Keratinocyte (primary cell): Measurements from ENCODE around the gene PTPRN2. TPM values are rescaled to one million over a fixed set of nuclear protein-coding genes. Genes with fewer than 3 reads are reported as not detected.

Source experiments
- DNase-seq: peaks from one replicate; pipeline ENCODE4 v3.0.0-alpha.2; 2011; ENCODE audit warnings: low read depth, missing footprints, low spot score
- FAIRE-seq: peaks from 2 replicates; lab custom pipeline; 2011; peaks lifted over from hg19 to GRCh38; lab: Jason Lieb, UNC
- H2AFZ ChIP-seq: 2 replicates; pipeline ENCODE4 v1.6.0; 2012; ENCODE audit warnings: low read length, control low read depth, inconsistent platforms; ENCODE audit not compliant: control insufficient read depth
- H3K27ac ChIP-seq: 2 replicates; pipeline ENCODE4 v1.5.1; 2011; ENCODE audit warnings: low read length; ENCODE audit not compliant: control insufficient read depth, insufficient read depth
- H3K27me3 ChIP-seq: 3 replicates; pipeline ENCODE4 v1.6.0; 2011; ENCODE audit warnings: low read length; ENCODE audit not compliant: control insufficient read depth, insufficient read depth; ENCODE audit errors: extremely low read depth
- H3K36me3 ChIP-seq, 2 experiments: 2 replicates in 1 of 2; 3 replicates in 1 of 2; pipeline ENCODE4 v1.5.1; 2011; ENCODE audit warnings: low read length in 2 of 2, mild to moderate bottlenecking in 1 of 2; ENCODE audit not compliant: control insufficient read depth in 2 of 2, insufficient read depth in 2 of 2; ENCODE audit errors: extremely low read depth in 1 of 2
- H3K4me1 ChIP-seq: 3 replicates; pipeline ENCODE4 v1.5.1; 2011; ENCODE audit warnings: low read length; ENCODE audit not compliant: control insufficient read depth, insufficient read depth; ENCODE audit errors: extremely low read depth
- H3K4me2 ChIP-seq: 3 replicates; pipeline ENCODE4 v1.6.0; 2011; ENCODE audit warnings: low read depth, low read length; ENCODE audit not compliant: control insufficient read depth, insufficient read depth; ENCODE audit errors: extremely low read depth
- H3K4me3 ChIP-seq, 3 experiments: fragments of 200-600 bp in 1 of 3; sonication (generic) in 1 of 3; 2 replicates in 2 of 3; 3 replicates in 1 of 3; pipeline ENCODE4 v1.5.1; 2011 to 2016; ENCODE audit warnings: low read length in 3 of 3, mild to moderate bottlenecking in 3 of 3, control low read depth in 2 of 3, inconsistent platforms in 1 of 3, low read depth in 1 of 3, mixed read lengths in 1 of 3, mixed run types in 1 of 3, moderate library complexity in 1 of 3; ENCODE audit not compliant: control insufficient read depth in 2 of 3, insufficient read depth in 2 of 3; ENCODE audit errors: extremely low read depth in 1 of 3
- H3K79me2 ChIP-seq: 2 replicates; pipeline ENCODE4 v1.6.0; 2012; ENCODE audit warnings: low read length; ENCODE audit not compliant: control insufficient read depth, insufficient read depth
- H3K9ac ChIP-seq: 3 replicates; pipeline ENCODE4 v1.6.0; 2011; ENCODE audit warnings: low read length; ENCODE audit not compliant: control insufficient read depth, insufficient read depth; ENCODE audit errors: extremely low read depth
- H3K9me1 ChIP-seq: 3 replicates; pipeline ENCODE4 v1.6.0; 2011; ENCODE audit warnings: low read length; ENCODE audit not compliant: control insufficient read depth, insufficient read depth; ENCODE audit errors: extremely low read depth
- H3K9me3 ChIP-seq: 2 replicates; pipeline ENCODE4 v1.5.1; 2012; ENCODE audit warnings: low read depth, low read length; ENCODE audit not compliant: control insufficient read depth
- H4K20me1 ChIP-seq: 3 replicates; pipeline ENCODE4 v1.6.0; 2011; ENCODE audit warnings: low read length; ENCODE audit not compliant: control insufficient read depth, insufficient read depth; ENCODE audit errors: extremely low read depth
- EZH2 ChIP-seq: IDR thresholded peaks from one replicate; pipeline ENCODE4 v1.6.1; 2012; ENCODE audit warnings: inconsistent platforms, mild to moderate bottlenecking, low read length, moderate library complexity
- dilution Hi-C: fragments of 300-500 bp; cut with MboI; formaldehyde crosslinking; loops from one replicate; pipeline ENCODE4 v1.7.0; 2020; ENCODE audit warnings: low sequenced_read_pairs; ENCODE audit not compliant: extremely low pct_ligation_motif_present
- polyA plus RNA-seq, 5 experiments: library from polyadenylated mRNA; depleted of rRNA in 3 of 5; stranded (reverse) in 3 of 5; stranded (forward) in 1 of 5; unstranded in 1 of 5; fragments of >200 nt; gene quantifications; 1 replicate in 1 of 5; 2 replicates in 3 of 5; 3 replicates in 1 of 5; pipeline versions ENCODE4 v1.2.1 to v1.2.3, GENCODE V29; 2011 to 2012; ENCODE audit warnings: missing spikeins in 2 of 5, low read depth in 1 of 5, low replicate concordance in 1 of 5
- TF ChIP-seq, protein P1 (sequence below), 3 experiments: IDR thresholded peaks in 1 of 3; conservative IDR thresholded peaks in 1 of 3; optimal IDR thresholded peaks in 1 of 3; 2 replicates in 2 of 3; 3 replicates in 1 of 3; pipeline versions ENCODE3 to v1.5.1; 2011; ENCODE audit warnings: low read length in 3 of 3, mild to moderate bottlenecking in 3 of 3, moderate library complexity in 2 of 3, control low read depth in 1 of 3, inconsistent platforms in 1 of 3; ENCODE audit not compliant: insufficient read depth in 2 of 3; ENCODE audit errors: extremely low read depth in 1 of 3

The PTPRN2 gene
- polyA plus RNA-seq, 1 donor (not counting 4 experiments of a cell fraction or from before 2014, with no cell fraction given): not detected

DNA sequence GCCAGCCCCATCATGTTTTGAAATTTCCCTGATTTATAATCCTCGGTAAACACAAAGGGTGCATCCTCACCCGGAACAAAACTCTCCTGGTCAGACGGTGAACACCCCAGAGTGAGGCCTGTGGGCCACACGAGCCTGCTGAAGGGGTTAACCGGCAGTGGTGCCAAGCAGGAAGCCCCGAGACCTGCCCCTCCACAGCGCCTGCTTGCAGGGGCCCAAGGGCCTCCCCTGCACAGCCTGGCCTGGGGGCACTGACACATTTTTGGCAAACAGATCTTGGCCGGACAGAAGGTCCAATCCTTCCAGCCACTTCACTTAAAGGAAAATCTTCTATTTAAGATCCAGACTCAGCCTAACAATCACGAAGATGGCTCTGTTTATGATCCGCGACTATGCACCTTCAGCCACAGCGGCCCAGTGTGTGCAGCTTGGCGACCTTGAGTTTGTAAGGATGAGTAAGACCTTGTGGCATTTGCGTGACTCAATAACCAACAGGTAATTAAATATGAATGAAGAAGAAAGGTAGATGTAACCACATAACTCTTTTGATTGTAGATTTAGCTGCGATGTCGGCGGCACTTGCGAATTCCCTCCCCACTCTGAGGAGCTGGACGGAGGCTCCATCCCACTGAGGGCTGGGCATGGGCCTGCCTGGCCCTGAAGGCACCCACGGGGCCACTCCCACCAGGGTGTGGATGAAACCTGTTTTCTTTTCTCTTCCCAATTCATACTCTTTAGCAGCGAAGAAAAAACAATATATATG lies 922.6 kb downstream of the PTPRN2 start:
- dilution Hi-C loops: no loop called here
- no peaks in the 10 kb centered on the region for H4K20me1 ChIP-seq
- H3K27me3 ChIP-seq: no peaks in the 10 kb centered on the region
- H3K36me3 ChIP-seq: no peaks in the 10 kb centered on the region
- H3K4me2 ChIP-seq: no peak overlapping the region
- no peaks in the 10 kb centered on the region for H3K4me1 ChIP-seq
- H3K4me3 ChIP-seq: no peak overlapping the region
- no peak for TF ChIP-seq EZH2
- TF ChIP-seq, protein P1, sequence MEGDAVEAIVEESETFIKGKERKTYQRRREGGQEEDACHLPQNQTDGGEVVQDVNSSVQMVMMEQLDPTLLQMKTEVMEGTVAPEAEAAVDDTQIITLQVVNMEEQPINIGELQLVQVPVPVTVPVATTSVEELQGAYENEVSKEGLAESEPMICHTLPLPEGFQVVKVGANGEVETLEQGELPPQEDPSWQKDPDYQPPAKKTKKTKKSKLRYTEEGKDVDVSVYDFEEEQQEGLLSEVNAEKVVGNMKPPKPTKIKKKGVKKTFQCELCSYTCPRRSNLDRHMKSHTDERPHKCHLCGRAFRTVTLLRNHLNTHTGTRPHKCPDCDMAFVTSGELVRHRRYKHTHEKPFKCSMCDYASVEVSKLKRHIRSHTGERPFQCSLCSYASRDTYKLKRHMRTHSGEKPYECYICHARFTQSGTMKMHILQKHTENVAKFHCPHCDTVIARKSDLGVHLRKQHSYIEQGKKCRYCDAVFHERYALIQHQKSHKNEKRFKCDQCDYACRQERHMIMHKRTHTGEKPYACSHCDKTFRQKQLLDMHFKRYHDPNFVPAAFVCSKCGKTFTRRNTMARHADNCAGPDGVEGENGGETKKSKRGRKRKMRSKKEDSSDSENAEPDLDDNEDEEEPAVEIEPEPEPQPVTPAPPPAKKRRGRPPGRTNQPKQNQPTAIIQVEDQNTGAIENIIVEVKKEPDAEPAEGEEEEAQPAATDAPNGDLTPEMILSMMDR (optimal IDR thresholded peaks at IDR 0.05 in 1 of 3, IDR thresholded peaks at IDR 0.05 in 1 of 3, conservative IDR thresholded peaks at IDR 0.05 in 1 of 3; ENCODE audit: extremely low read depth in 1 of 3, insufficient read depth in 2 of 3, low read length in 3 of 3): no peak
- no peak for FAIRE-seq
- H2AFZ ChIP-seq: no peak overlapping the region
- peaks cover 4% of the 10 kb centered on the region for H3K9me3 ChIP-seq
- H3K9ac ChIP-seq: no peak overlapping the region
- no peak for DNase-seq
- no peaks in the 10 kb centered on the region for H3K9me1 ChIP-seq
- no peak overlapping the region for H3K27ac ChIP-seq
- H3K79me2 ChIP-seq: no peaks in the 10 kb centered on the region

- no peak overlapping the region for H3K4me2 ChIP-seq
- no peaks in the 10 kb centered on the region for H3K4me1 ChIP-seq
- H3K4me3 ChIP-seq: no peak overlapping the region
- no peaks in the 10 kb centered on the region for H3K9me1 ChIP-seq
- H2AFZ ChIP-seq: no peak overlapping the region
- dilution Hi-C loops: no loop called here
- no peaks in the 10 kb centered on the region for H3K36me3 ChIP-seq
- TF ChIP-seq, protein P1 (optimal IDR thresholded peaks at IDR 0.05 in 1 of 3, IDR thresholded peaks at IDR 0.05 in 1 of 3, conservative IDR thresholded peaks at IDR 0.05 in 1 of 3; ENCODE audit: extremely low read depth in 1 of 3, insufficient read depth in 2 of 3, low read length in 3 of 3): no peak
- TF ChIP-seq EZH2: no peak
- FAIRE-seq (no peak), DNase-seq (no peak)
- H4K20me1 ChIP-seq: no peaks in the 10 kb centered on the region
- H3K79me2 ChIP-seq: no peaks in the 10 kb centered on the region
- H3K9ac ChIP-seq: no peak overlapping the region
- H3K27me3 ChIP-seq: no peaks in the 10 kb centered on the region
- H3K9me3 ChIP-seq: peaks cover 4% of the 10 kb centered on the region
- no peak overlapping the region for H3K27ac ChIP-seq
Measured at GRCh38 chr7:157664034-157664433, 923.6 kb downstream of the PTPRN2 start.
